ENCODE measurements around the gene PAIP2.

- TF ChIP-seq POLR2AphosphoS5 (IDR thresholded peaks at IDR 0.05; ENCODE audit: low read depth, low read length) (no peak), FOXP2 (optimal IDR thresholded peaks at IDR 0.05; ENCODE audit: borderline replicate concordance, extremely low read depth, extremely low read length, insufficient read depth) (no peak), TAF1 (IDR thresholded peaks at IDR 0.05; ENCODE audit: borderline replicate concordance, insufficient read depth, low read length) (no peak; the same call in 1 of the 2 replicates)
These were observed 62.8 kb downstream of the PAIP2 start for GRCh38 chr5:139404484-139404840.
